Right lobe of liver (tissue), 4 donors: ENCODE results near the gene TMEM231.
"Not testable (repeated sequence)": the region's sequence is repeated elsewhere in the genome, so short reads cannot be mapped to it uniquely, and the experiment has no call there.

Experiments
- CTCF ChIP-seq, 4 donors: fragments of 200-600 bp in 3 of 4; fragments of 450-650 bp in 1 of 4; IDR thresholded peaks; one replicate each; pipeline versions ENCODE4 v1.5.1 to v1.8.0; 2016 to 2022; ENCODE audit warnings: antibody characterized with exemption in 4 of 4, mild to moderate bottlenecking in 2 of 4
- POLR2A ChIP-seq: fragments of 450-650 bp; IDR thresholded peaks from one replicate; pipeline ENCODE4 v1.6.1; 2017; ENCODE audit warnings: antibody characterized with exemption, mild to moderate bottlenecking
- donor health status: DM: no; HTN: no; CAD: no.
- donor health status: DM: no; HTN: no; CAD: no.
- donor health status: DM: no; HTN: yes; CAD: no.

- not testable (repeated sequence) for TF ChIP-seq CTCF (IDR thresholded peaks at IDR 0.05); POLR2A
Measured at GRCh38 chr16:75545879-75546278, 10.2 kb downstream of the TMEM231 start.
